HG03066 (cell line): ENCODE data around the gene CEP112.
"Not testable (repeated sequence)": the region's sequence is repeated elsewhere in the genome, so short reads cannot be mapped to it uniquely, and the experiment has no call there.

Source experiments
- ATAC-seq: cut with Tn5 transposase; IDR thresholded peaks from one replicate; pipeline ENCODE4 v1.9.1; 2021; ENCODE audit warnings: low read depth; ENCODE audit not compliant: unreplicated experiment

CEP112 gene

GRCh38 chr17:65799454-65799853 is 392.5 kb downstream of the CEP112 start:
- no peak for ATAC-seq

- no peak for ATAC-seq
These were observed 394.1 kb downstream of the CEP112 start for GRCh38 chr17:65797809-65798208.

- ATAC-seq, result no peak
These were observed 394.8 kb downstream of the CEP112 start for GRCh38 chr17:65797101-65797500.

- no peak for ATAC-seq
These were observed 397.4 kb downstream of the CEP112 start for GRCh38 chr17:65794572-65794971.

- ATAC-seq, result no peak
These were observed 401.7 kb downstream of the CEP112 start for GRCh38 chr17:65790241-65790640.

GRCh38 chr17:65787503-65787902 is 404.4 kb downstream of the CEP112 start:
- ATAC-seq, result no peak

GRCh38 chr17:65786479-65786878 is 405.5 kb downstream of the CEP112 start:
- no peak for ATAC-seq

DNA sequence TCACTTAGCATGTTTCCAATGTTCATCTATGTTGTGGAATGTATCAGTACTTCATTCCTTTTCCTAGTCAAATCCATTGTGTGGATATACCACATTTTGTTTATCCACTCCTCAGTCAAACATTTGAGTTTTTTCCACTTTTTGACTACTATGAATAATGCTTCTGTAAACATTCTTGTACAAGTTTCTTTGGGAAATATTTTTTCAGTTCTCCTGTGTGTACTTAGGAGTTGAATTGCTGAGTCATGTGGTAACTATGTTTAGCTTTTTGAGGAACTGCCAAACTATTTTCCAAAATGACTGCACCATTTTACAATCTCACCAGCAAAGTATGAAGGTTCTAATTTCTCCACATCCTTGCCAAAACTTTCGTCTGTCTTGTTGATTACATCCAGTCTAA is 406.8 kb downstream of the CEP112 start:
- ATAC-seq, result no peak

DNA sequence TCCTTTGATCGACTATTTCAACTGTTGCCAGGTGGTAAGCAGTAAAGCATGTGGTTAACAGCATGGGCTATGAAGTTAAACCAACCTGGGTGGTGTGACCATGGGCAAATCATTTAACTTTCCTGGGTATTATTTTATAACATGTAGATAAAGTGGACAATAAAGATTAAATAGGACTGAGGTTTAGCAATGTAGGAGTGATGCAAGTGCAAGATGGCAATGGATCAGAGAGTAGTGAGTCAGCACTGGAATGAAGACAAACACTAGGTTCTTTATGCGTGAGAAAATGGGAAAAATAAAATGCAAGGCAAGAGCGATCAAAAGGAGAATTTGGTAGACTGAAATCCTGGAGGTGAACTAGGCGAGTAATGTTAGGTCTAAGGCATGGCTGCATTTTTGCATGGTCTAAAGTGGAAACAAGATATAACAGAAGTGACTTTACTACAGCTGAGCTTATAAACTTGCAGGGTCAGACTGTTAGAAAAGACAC is 408.0 kb downstream of the CEP112 start:
- no peak for ATAC-seq

GRCh38 chr17:65782104-65782706 is 409.7 kb downstream of the CEP112 start:
- not testable (repeated sequence) for ATAC-seq

DNA sequence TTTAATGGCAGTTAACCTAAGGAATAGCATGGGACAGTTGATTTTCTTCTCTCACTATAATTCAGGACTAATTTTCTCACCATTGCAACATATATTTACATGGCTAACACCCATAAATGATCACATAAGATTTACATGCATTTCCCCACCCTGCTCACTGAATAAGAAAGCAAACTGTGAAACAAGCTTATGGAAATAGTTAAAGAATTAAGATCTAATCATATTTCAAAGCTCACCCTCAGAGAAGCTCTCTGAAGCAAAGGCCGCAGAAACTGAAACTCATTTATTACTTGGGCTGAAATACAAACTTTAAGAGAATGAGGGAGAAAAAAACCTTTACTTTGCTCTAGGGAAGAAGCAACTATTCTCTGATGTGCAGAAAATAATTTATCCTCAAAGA is 411.8 kb downstream of the CEP112 start:
- no peak for ATAC-seq

- no peak for ATAC-seq
These were observed 415.0 kb downstream of the CEP112 start for GRCh38 chr17:65776890-65777289.

DNA sequence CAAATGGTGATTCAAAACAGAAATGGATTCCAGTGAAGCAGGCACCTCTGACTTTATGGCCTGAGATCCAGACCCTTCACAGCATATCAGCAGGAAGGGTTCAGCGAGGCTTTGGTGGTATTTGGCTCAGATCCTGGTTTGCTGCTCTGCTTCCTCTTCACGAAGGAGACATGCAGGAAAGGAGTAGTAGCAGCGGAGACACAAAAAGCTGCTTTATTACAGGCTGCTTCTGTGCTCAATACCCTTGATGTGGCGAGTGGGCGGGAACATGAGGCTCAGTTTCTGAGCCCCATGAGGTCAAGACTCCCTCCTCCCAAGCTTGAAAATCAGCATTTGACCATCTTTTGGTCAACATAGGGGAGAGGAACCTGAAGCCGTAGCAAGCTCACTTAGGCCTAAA is 417.1 kb downstream of the CEP112 start:
- ATAC-seq, result no peak

- no peak for ATAC-seq
These were observed 418.9 kb downstream of the CEP112 start for GRCh38 chr17:65772989-65773388.

DNA sequence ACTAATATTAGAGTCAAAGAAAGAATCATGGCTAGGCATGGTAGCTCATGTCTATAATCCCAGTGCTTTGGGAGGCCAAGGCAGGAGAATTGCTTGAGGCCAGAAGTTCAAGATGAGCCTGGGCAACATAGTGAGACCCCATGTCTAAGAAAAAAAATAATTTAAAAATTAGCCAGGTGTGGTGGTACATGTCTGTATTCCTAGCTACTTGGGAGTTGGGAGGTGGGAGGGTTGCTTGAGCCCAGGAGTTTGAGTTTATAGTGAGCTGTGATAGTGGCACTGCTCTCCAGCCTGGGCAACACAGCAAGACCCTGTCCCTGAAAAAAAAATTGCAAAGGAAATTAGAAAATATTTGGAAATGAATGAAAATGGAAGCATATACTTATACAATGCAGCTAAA is 420.2 kb downstream of the CEP112 start:
- ATAC-seq, result no peak

DNA sequence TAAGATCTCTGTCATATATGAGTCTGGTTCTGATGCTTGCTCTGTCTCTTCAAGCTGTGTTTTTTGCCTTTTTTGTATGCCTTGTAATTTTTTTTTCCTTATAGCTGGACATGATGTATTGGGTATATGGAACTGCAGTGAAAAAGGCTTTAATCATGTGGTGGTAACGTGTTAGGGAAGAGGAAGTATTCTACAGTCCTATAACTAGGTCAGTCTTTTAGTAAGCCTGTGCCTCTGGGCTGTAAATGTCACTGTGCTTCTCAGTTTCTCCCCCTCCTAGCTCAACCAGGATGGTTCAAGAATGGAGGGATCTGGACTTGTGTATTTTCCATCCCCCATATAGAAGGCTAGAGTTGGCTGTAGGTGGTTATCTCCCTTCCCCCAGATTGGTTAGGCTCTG is 428.1 kb downstream of the CEP112 start:
- no peak for ATAC-seq

GRCh38 chr17:65762973-65763372 is 429.0 kb downstream of the CEP112 start:
- ATAC-seq, result no peak

- no peak for ATAC-seq
These were observed 432.4 kb downstream of the CEP112 start for GRCh38 chr17:65759532-65759931.

GRCh38 chr17:65756760-65757159 is 435.2 kb downstream of the CEP112 start:
- no peak for ATAC-seq

- ATAC-seq, result no peak
These were observed 436.1 kb downstream of the CEP112 start for GRCh38 chr17:65755799-65756198.

DNA sequence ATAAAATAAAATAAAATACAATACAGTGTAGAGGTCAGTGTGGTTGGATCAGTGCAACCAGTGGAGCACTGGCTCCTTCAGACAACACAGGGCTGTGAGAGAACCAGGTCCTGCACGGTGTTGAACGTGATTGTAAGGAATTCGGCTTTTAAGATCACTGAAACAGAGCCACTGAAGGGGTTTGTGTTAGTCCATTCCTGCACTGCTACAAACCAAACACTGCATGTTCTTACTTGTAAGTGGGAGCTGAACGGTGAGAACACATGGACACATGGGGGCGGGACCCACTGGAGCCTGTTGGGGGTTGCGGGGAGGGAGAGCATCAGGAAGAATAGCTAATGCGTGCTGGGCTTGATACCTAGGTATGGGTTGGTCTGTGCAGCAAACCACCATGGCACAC is 437.3 kb downstream of the CEP112 start:
- ATAC-seq, result no peak

DNA sequence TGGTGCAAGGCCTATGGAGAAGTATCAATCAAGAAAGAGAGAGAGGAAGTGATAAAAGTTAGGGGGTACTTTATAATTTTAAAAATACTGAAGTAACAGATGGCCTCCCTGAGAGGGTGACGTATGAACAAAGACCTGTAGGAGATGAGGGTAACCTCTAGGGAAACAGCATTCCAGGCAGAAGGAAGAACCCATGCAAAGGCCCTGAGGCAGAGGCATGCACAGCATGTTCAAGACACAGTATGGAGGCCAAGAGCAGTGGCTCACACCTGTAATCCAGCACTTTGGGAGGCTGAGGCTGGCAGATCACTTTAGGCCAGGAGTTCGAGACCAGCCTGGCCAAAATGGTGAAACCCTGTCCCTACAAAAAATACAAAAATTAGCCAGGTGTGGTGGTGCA is 437.9 kb downstream of the CEP112 start:
- ATAC-seq, result no peak

DNA sequence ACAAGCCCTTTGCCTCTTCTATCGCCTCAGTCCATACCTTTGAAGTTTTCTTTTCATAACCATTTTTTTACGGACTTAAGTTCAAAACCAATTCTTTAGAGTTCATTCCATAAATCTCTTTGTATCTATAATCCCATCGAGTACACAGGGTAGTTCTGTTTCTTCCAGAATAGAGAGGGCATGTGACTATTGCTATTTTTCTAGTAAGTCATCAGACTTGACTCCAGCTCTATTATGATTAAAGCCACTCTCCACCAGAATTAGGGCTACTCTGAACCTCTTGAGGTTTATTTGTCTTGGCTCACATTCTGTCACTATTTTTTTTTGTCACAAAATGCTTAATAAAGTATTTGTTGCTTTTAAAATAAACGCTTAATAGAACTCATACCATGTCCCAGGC is 438.6 kb downstream of the CEP112 start:
- ATAC-seq, result no peak
